A549 (cell line): ENCODE data around the gene CLHC1. TPM values are rescaled to one million over a fixed set of nuclear protein-coding genes. Genes with fewer than 3 reads are reported as not detected.
A peak's percentile ranks its signal among the peaks of the same experiment; 100 is the strongest.

Experiments used
- ATAC-seq, 2 experiments: fragments of 200-7000 bp in 1 of 2; fragments of >200 bp in 1 of 2; cut with Nextera tagmentation in 1 of 2; cut with Tn5 transposase in 1 of 2; 3 replicates each; pipeline versions ENCODE4 v1.8.0 to v1.9.1; 2018 to 2020; ENCODE audit warnings: mild to moderate bottlenecking in 1 of 2, moderate library complexity in 1 of 2
- CTCF ChIA-PET: fragments of 300-600 bp; sonication (Branson Sonifier 250); formaldehyde crosslinking; extraction: SDS; loops from one replicate; lab custom pipeline; 2021; ENCODE audit warnings: antibody characterized with exemption, inconsistent platforms; lab: Yijun Ruan, JAX
- POLR2A ChIA-PET: fragments of 350-600 bp; formaldehyde crosslinking; extraction: SDS; loops from one replicate; lab custom pipeline; 2021; ENCODE audit warnings: antibody characterized with exemption, inconsistent platforms; lab: Yijun Ruan, JAX
- DNase-seq, 2 experiments: peaks; one replicate each; pipeline versions ENCODE4 v3.0.0 to v3.0.0-alpha.2; 2011 to 2016; ENCODE audit warnings: low read depth in 1 of 2, low spot score in 1 of 2
- FAIRE-seq: peaks from 2 replicates; lab custom pipeline; 2011; peaks lifted over from hg19 to GRCh38; lab: Jason Lieb, UNC
- H3K27ac ChIP-seq, 2 experiments: fragments of >200 bp; sonication (Bioruptor Twin); formaldehyde crosslinking; 3 replicates each; pipeline ENCODE4 v1.5.1; 2016 to 2017
- H3K4me1 ChIP-seq: fragments of >200 bp; sonication (Bioruptor Twin); formaldehyde crosslinking; 3 replicates; pipeline ENCODE4 v1.6.1; 2016
- H3K4me2 ChIP-seq: fragments of >200 bp; sonication (Bioruptor Twin); formaldehyde crosslinking; 3 replicates; pipeline ENCODE4 v1.6.1; 2016
- H3K4me3 ChIP-seq: fragments of >200 bp; sonication (Bioruptor Twin); formaldehyde crosslinking; 3 replicates; pipeline ENCODE4 v1.5.1; 2016
- H3K9me3 ChIP-seq: fragments of >200 bp; sonication (Bioruptor Twin); formaldehyde crosslinking; 3 replicates; pipeline ENCODE4 v1.6.1; 2016
- BHLHE40 ChIP-seq: IDR thresholded peaks from 2 replicates; pipeline ENCODE4 v1.6.1; 2012; ENCODE audit warnings: low read depth, low read length, inconsistent platforms
- CHD4 ChIP-seq: fragments of 200-600 bp; sonication (generic); IDR thresholded peaks from 2 replicates; pipeline ENCODE4 v1.6.1; 2016; ENCODE audit warnings: antibody characterized with exemption, mild to moderate bottlenecking, borderline replicate concordance
- GATA3 ChIP-seq: IDR thresholded peaks from 2 replicates; pipeline ENCODE4 v1.6.1; 2012; ENCODE audit warnings: borderline replicate concordance
- HDAC2 ChIP-seq: fragments of 200-600 bp; sonication (generic); IDR thresholded peaks from 2 replicates; pipeline ENCODE4 v1.6.1; 2016
- HOXB13 ChIP-seq: fragments of 250-450 bp; sonication (Bioruptor Pico); IDR thresholded peaks from 2 replicates; pipeline ENCODE4 v1.5.0; 2020; ENCODE audit warnings: low read depth, mild to moderate bottlenecking, moderate library complexity
- JUN ChIP-seq, 2 experiments: fragments of >200 bp; sonication (Bioruptor Twin); formaldehyde crosslinking; IDR thresholded peaks; 2 replicates in 1 of 2; 3 replicates in 1 of 2; pipeline ENCODE4 v1.6.1; 2016 to 2017
- NFE2L2 ChIP-seq: fragments of 150-350 bp; conservative IDR thresholded peaks from 2 replicates; pipeline ENCODE4 v1.6.1; 2014; ENCODE audit warnings: low read length
- NPAS2 ChIP-seq: fragments of 250-450 bp; sonication (Bioruptor Pico); IDR thresholded peaks from 2 replicates; pipeline ENCODE4 v1.8.0; 2022; ENCODE audit warnings: mild to moderate bottlenecking, moderate library complexity, borderline replicate concordance
- POLR2A ChIP-seq: IDR thresholded peaks from 2 replicates; pipeline ENCODE4 v1.6.1; 2012; ENCODE audit warnings: mild to moderate bottlenecking, low read length
- RAD21 ChIP-seq, 2 experiments: fragments of >200 bp in 1 of 2; sonication (Bioruptor Twin) in 1 of 2; formaldehyde crosslinking in 1 of 2; IDR thresholded peaks in 1 of 2; conservative IDR thresholded peaks in 1 of 2; 2 replicates in 1 of 2; 3 replicates in 1 of 2; pipeline ENCODE4 v1.6.1; 2012 to 2018; ENCODE audit warnings: inconsistent platforms in 1 of 2
- SMC3 ChIP-seq: fragments of >200 bp; sonication (Bioruptor Twin); formaldehyde crosslinking; IDR thresholded peaks from 3 replicates; pipeline ENCODE4 v1.6.1; 2018; ENCODE audit warnings: inconsistent platforms
- TP53 ChIP-seq: fragments of 250-450 bp; sonication (Bioruptor Pico); IDR thresholded peaks from 2 replicates; pipeline ENCODE4 v1.5.0; 2021; ENCODE audit warnings: mild to moderate bottlenecking, moderate library complexity
- ZC3H11A ChIP-seq: fragments of 450-650 bp; IDR thresholded peaks from 2 replicates; pipeline ENCODE4 v1.6.1; 2014; ENCODE audit warnings: antibody characterized with exemption, mild to moderate bottlenecking
- ZFP36 ChIP-seq: fragments of 450-650 bp; IDR thresholded peaks from 2 replicates; pipeline ENCODE4 v1.6.1; 2014; ENCODE audit warnings: borderline replicate concordance; ENCODE audit not compliant: partially characterized antibody
- WGBS: methylation state at CpG from one replicate; pipeline ENCODE4 v1.1.6; 2017; ENCODE audit errors: missing lambda C conversion rate; 5-methylcytosine and 5-hydroxymethylcytosine counted together
- polyA plus RNA-seq, 4 experiments: library from polyadenylated mRNA; depleted of rRNA in 3 of 4; stranded (reverse); fragments of >200 nt; fragmentation: RNase III in 1 of 4; extraction: RNeasy Plus Mini Kit Qiagen cat#74134 plus additional on column Dnase treatment in 1 of 4; gene quantifications; 2 replicates in 3 of 4; 3 replicates in 1 of 4; pipeline ENCODE4 v1.2.3, GENCODE V29; 2011 to 2017
- TF ChIP-seq, protein P1 (sequence below): fragments of 450-650 bp; IDR thresholded peaks from 2 replicates; pipeline ENCODE4 v1.6.1; 2014; ENCODE audit warnings: antibody characterized with exemption
- TF ChIP-seq, protein P2 (sequence below): fragments of >200 bp; sonication (Bioruptor Twin); formaldehyde crosslinking; IDR thresholded peaks from 3 replicates; pipeline ENCODE4 v1.5.1; 2016
- TF ChIP-seq, protein P3 (sequence below): IDR thresholded peaks from 2 replicates; pipeline ENCODE4 v1.6.1; 2012
- TF ChIP-seq, protein P4 (sequence below): IDR thresholded peaks from 2 replicates; pipeline ENCODE4 v1.6.1; 2012

CLHC1 gene
- polyA plus RNA-seq, 2 of the 4 experiments (the other 2 are of a cell fraction) = 3.2 to 8.5 TPM

DNA sequence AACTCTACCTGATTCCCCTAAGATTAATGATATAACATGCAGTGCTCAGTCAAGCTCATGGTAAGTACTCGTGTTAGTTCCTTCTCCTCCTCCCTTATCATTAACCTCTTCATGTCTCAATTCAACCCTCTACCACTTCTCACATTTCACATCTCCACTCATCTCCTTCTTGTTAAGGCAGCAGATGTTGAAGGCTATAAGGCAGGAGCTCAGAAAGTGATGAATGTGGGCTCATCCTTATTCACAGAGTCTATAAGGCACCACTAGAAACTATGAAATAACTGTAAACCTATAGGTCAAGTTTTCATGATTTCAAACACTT, 56.0 kb downstream of the CLHC1 start:
- FAIRE-seq = no peak
- no peak for DNase-seq
- ChIA-PET CTCF (interaction anchor here (0.5 to 17.5 kb wide), 40 partner anchors 8 to 1208 kb away, joined by 3 to 351 read pairs (median 5); partner anchors contain the start of gene RTN4), POLR2A (no interaction called here)
- Histone ChIP-seq H3K9me3 (no peaks in the 10 kb centered on the region), H3K4me2 (peak overlapping the region; percentile 50; the same call in 2 of the 3 replicates), H3K27ac (no peak overlapping the region), H3K4me1 (peaks cover 4% of the 10 kb centered on the region; the same call in 1 of the 3 replicates), H3K4me3 (no peak overlapping the region)
- TF ChIP-seq POLR2A = no peak
- TF ChIP-seq, protein P1, sequence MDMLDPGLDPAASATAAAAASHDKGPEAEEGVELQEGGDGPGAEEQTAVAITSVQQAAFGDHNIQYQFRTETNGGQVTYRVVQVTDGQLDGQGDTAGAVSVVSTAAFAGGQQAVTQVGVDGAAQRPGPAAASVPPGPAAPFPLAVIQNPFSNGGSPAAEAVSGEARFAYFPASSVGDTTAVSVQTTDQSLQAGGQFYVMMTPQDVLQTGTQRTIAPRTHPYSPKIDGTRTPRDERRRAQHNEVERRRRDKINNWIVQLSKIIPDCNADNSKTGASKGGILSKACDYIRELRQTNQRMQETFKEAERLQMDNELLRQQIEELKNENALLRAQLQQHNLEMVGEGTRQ = no peak
- no peak for TF ChIP-seq ZFP36
- TF ChIP-seq JUN (IDR thresholded peaks at IDR 0.05) = no peak
- no peak for TF ChIP-seq BHLHE40
- peak; percentile 30 to 34; a peak in 3 of 6 replicates for ATAC-seq
- 16% methylated on average over 1 of the region's 1 CpG for WGBS

DNA sequence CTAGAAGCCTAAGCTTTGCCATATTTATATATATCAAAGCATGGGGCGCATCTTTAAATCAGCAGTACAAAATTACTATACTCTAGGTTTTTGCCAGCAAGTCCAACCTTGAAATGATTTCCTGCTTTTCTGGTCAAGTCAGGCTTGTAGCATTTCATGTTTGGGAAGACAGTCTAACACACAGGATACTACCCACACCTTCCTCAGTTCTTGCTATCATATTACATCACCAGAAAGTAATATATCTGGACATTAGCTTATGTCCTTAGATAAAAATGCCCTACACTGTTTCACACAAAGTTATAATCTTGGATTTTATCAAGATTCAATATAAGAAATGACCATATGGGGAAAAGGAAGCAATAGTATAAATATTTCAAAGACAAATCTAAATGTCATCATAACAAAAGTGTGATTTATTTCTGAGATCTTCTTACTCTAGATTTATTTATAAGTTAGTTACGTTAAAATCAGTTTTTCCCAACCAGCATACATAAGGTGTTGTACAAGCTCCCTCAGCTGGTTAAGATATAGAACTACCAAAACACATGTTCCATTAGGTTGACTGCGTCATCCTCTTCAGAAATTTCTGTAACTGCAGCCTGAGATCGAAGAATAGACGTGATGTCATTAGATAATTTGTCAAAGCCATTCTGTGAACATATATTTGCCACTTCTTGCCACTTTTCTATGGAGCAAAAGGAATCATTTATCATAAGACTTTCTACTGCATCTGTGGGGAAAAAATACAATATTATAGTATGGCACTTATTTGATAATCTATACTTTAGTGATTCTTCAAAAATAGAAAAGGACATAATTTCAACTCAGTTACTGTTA, 56.6 kb downstream of the CLHC1 start:
- ATAC-seq = peak; percentile 90 to 95
- Histone ChIP-seq H3K4me3 (no peak overlapping the region), H3K27ac (no peak overlapping the region), H3K4me1 (peaks cover 4% of the 10 kb centered on the region; the same call in 1 of the 3 replicates), H3K9me3 (no peaks in the 10 kb centered on the region)
- ChIA-PET POLR2A (no interaction called here), CTCF (interaction anchor here (0.5 to 17.5 kb wide), 54 partner anchors 7 to 1207 kb away, joined by 3 to 351 read pairs (median 4); partner anchors contain the start of genes EML6 and RTN4)
- FAIRE-seq = peak; percentile 76
- WGBS = 15% methylated on average over 5 of the region's 5 CpGs
- TF ChIP-seq SMC3 (peak; percentile 92), HDAC2 (no peak), GATA3 (no peak), RAD21 (conservative IDR thresholded peaks at IDR 0.05 in 1 of 2, IDR thresholded peaks at IDR 0.05 in 1 of 2) (peak; percentile 95 to 98), HOXB13 (no peak), TP53 (CRISPR knock-in tag) (no peak), NPAS2 (CRISPR knock-in tag) (no peak)
- TF ChIP-seq, protein P2, sequence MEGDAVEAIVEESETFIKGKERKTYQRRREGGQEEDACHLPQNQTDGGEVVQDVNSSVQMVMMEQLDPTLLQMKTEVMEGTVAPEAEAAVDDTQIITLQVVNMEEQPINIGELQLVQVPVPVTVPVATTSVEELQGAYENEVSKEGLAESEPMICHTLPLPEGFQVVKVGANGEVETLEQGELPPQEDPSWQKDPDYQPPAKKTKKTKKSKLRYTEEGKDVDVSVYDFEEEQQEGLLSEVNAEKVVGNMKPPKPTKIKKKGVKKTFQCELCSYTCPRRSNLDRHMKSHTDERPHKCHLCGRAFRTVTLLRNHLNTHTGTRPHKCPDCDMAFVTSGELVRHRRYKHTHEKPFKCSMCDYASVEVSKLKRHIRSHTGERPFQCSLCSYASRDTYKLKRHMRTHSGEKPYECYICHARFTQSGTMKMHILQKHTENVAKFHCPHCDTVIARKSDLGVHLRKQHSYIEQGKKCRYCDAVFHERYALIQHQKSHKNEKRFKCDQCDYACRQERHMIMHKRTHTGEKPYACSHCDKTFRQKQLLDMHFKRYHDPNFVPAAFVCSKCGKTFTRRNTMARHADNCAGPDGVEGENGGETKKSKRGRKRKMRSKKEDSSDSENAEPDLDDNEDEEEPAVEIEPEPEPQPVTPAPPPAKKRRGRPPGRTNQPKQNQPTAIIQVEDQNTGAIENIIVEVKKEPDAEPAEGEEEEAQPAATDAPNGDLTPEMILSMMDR = peak; percentile 95
- TF ChIP-seq, protein P3, sequence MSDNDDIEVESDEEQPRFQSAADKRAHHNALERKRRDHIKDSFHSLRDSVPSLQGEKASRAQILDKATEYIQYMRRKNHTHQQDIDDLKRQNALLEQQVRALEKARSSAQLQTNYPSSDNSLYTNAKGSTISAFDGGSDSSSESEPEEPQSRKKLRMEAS = peak; percentile 41; the same call in 1 of the 2 replicates
- TF ChIP-seq, all 56 proteins: peak for 4
- DNase-seq = peak; percentile 75 to 87
- peak overlapping the region; percentile 50 for H3K4me2 ChIP-seq

DNA sequence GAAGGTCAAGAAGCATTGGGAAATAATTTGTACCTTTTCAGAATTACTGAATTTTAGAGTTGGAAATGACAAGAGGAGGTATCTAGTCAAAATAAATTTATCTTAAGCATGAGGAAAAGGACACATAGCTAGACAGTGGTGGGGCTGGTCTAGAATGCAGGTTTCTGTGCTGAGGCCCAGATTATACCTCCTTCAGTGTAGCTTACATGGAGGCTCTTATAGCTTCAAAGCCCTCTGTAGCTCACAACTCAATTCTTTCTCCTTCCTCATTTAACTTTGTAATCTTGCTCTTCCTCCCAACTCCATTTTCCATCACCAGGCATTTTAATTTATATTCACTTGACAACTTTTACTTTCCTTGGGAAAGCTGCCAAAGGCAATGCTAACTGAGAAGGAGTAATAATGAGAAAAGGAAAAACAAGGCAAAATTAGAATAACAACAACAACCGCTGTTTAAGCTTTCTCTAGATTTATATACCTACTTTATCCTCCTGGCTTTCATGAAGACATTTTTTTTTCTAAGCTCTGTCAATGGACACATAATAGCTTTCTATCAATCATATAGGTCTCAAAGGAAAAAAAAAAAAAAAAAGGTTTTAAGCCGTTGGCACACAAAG, 58.5 kb downstream of the CLHC1 start:
- Histone ChIP-seq H3K4me1 (peaks cover 6% of the 10 kb centered on the region; the same call in 2 of the 3 replicates), H3K27ac (no peak overlapping the region), H3K4me3 (no peak overlapping the region), H3K9me3 (no peaks in the 10 kb centered on the region), H3K4me2 (no peak overlapping the region)
- ChIA-PET CTCF (interaction anchor here (0.9 to 17.5 kb wide), 12 partner anchors 7 to 335 kb away, joined by 3 to 351 read pairs (median 10); partner anchors contain the start of gene RTN4), POLR2A (interaction anchor here (0.7 to 1.4 kb wide), 3 partner anchors 123 to 1042 kb away, joined by 3 to 11 read pairs (median 7); partner anchors contain the start of gene RTN4)
- no peak for DNase-seq
- TF ChIP-seq, protein P4, sequence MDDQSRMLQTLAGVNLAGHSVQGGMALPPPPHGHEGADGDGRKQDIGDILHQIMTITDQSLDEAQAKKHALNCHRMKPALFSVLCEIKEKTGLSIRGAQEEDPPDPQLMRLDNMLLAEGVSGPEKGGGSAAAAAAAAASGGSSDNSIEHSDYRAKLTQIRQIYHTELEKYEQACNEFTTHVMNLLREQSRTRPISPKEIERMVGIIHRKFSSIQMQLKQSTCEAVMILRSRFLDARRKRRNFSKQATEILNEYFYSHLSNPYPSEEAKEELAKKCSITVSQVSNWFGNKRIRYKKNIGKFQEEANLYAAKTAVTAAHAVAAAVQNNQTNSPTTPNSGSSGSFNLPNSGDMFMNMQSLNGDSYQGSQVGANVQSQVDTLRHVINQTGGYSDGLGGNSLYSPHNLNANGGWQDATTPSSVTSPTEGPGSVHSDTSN = no peak
- no peak for TF ChIP-seq BHLHE40
- no peak for TF ChIP-seq CHD4
- no peak for TF ChIP-seq ZC3H11A
- TF ChIP-seq NFE2L2 = no peak
- 82% methylated on average over 2 of the region's 2 CpGs for WGBS
- FAIRE-seq = no peak
- no peak for ATAC-seq
